ENCODE results near the gene LTBP2.

DNA sequence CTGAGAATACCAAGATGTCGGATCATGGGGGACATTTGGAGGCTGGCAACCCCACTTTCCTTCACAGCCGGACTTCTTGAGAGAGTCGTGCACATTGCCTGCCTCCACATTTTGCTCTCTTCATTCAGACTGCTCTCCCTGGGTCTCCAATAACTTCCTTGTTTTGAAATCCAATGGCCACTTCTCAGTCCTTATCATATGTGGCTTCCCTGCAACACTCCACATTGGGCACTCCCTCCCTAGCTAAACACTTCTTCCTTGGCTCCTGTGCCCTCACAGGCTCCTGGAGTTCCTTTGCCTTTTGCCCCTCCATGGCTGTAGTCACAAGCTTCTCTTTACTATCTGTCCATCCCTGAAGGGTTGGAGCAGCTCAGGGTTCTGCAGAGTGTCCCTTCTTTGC is 149.0 kb downstream of the LTBP2 start:
- TF ChIP-seq EZH2 (IDR thresholded peaks at IDR 0.05; ENCODE audit: insufficient read depth, poor library complexity, severe bottlenecking): no peak
- no peak for TF ChIP-seq EZH2phosphoT487 (IDR thresholded peaks at IDR 0.05; ENCODE audit: insufficient read depth, low read depth)
